ENCODE measurements around the gene ISCU. TPM values are rescaled to one million over a fixed set of nuclear protein-coding genes. Genes with fewer than 3 reads are reported as not detected.
"Not testable (repeated sequence)": the region's sequence is repeated elsewhere in the genome, so short reads cannot be mapped to it uniquely, and the experiment has no call there.

Gene ISCU
- total and polyA plus RNA-seq, 2 of the 8 experiments (the other 6 are each of a cell fraction or from before 2014, with no cell fraction given) = 72.1 to 78.1 TPM

- TF ChIP-seq HDAC2 (IDR thresholded peaks at IDR 0.05; ENCODE audit: borderline replicate concordance in 1 of 2, low read depth in 2 of 2, low read length in 2 of 2) = no peak
- no peak for TF ChIP-seq NANOG (IDR thresholded peaks at IDR 0.05; ENCODE audit: insufficient read depth, low read depth, low read length, poor library complexity, severe bottlenecking)
Measured at GRCh38 chr12:108589840-108590229, 27.4 kb downstream of the ISCU start (continued).

- H4K20me1 ChIP-seq (replicated peaks in 1 of 2; ENCODE audit: control insufficient read depth in 1 of 2, insufficient read depth in 2 of 2, low read length in 2 of 2); H2BK120ac ChIP-seq (replicated peaks; ENCODE audit: low read depth, low read length); H3K9me3 ChIP-seq (ENCODE audit: insufficient read depth in 2 of 2, low read depth in 1 of 2, low read length in 1 of 2); H2AFZ ChIP-seq (ENCODE audit: low read length); H3K27ac ChIP-seq (ENCODE audit: low read depth, low read length); H3K9ac ChIP-seq (replicated peaks in 1 of 4; ENCODE audit: extremely low read depth in 1 of 4, low read depth in 3 of 4, low read length in 3 of 4); H3K27me3 ChIP-seq (replicated peaks in 1 of 4; ENCODE audit: control insufficient read depth in 3 of 4, extremely low read depth in 1 of 4, insufficient read depth in 3 of 4, low read length in 3 of 4); H2BK15ac ChIP-seq (ENCODE audit: low read length); H3K23ac ChIP-seq (ENCODE audit: insufficient read length); H3K18ac ChIP-seq (ENCODE audit: extremely low read depth, low read length); H3K4me3 ChIP-seq (ENCODE audit: extremely low read depth in 1 of 4, insufficient read depth in 2 of 4, low read depth in 3 of 4, low read length in 4 of 4); H3K36me3 ChIP-seq (ENCODE audit: control insufficient read depth in 2 of 4, insufficient read depth in 4 of 4, low read length in 3 of 4); DNase-seq (ENCODE audit: low read depth in 1 of 2, low spot score in 2 of 2); H2BK12ac ChIP-seq (ENCODE audit: low read depth, low read length); H3K79me2 ChIP-seq (ENCODE audit: control insufficient read depth in 1 of 2, insufficient read depth in 2 of 2, low read length in 2 of 2); H2BK20ac ChIP-seq (ENCODE audit: low read length); H3K14ac ChIP-seq (ENCODE audit: insufficient read length); H3K79me1 ChIP-seq (ENCODE audit: low read depth, low read length); H4K8ac ChIP-seq (ENCODE audit: extremely low read depth, insufficient read depth, low read length); H2BK5ac ChIP-seq (ENCODE audit: low read depth, low read length); H4K5ac ChIP-seq (ENCODE audit: insufficient read length, low read depth, low read length); H3K23me2 ChIP-seq (ENCODE audit: low read depth, low read length); H2AK5ac ChIP-seq (ENCODE audit: low read depth, low read length); FAIRE-seq; H3K4me2 ChIP-seq (ENCODE audit: insufficient read depth in 1 of 2, low read depth in 2 of 2, low read length in 2 of 2); H3K56ac ChIP-seq (replicated peaks; ENCODE audit: insufficient read length, low read depth, low read length); H3K4ac ChIP-seq (replicated peaks; ENCODE audit: insufficient read length, low read depth, low read length); H4K91ac ChIP-seq (replicated peaks; ENCODE audit: insufficient read length, low read length): not testable (repeated sequence)
- ChIA-PET POLR2A (ENCODE audit: partially characterized antibody) (interaction anchor here (1.4 to 3.5 kb wide), 2 partner anchors 10 to 29 kb away, joined by 5 to 10 read pairs; partner anchors contain the start of genes ISCU and SART3), CTCF (ENCODE audit: partially characterized antibody) (interaction anchor here (0.7 to 1.6 kb wide), 8 partner anchors 9 to 209 kb away, joined by 3 to 5 read pairs (median 4); no protein-coding TSS in a partner anchor)
- peaks cover 0 to 17% (median 11%) of the 10 kb centered on the region in 4 experiments; a peak in 6 of 7 replicates for H3K4me1 ChIP-seq (replicated peaks in 1 of 4; ENCODE audit: control insufficient read depth in 3 of 4, insufficient read depth in 4 of 4, low read length in 3 of 4)
- 92% methylated on average over 8 of the region's 9 CpGs; no CpG with 5 or more reads in 1 of the 2 experiments for WGBS, 2 experiments (ENCODE audit: extremely low coverage in 1 of 2, insufficient coverage in 1 of 2, insufficient read length in 1 of 2, insufficient replicate concordance in 2 of 2, low coverage in 1 of 2, low lambda C conversion rate in 2 of 2, missing lambda C conversion rate in 1 of 2)
Measured at GRCh38 chr12:108590463-108590862, 28.1 kb downstream of the ISCU start.

Measured in H1 (cell line).